Right forelimb (tissue), 1 donor: ENCODE measurements around the gene UBTD2.

Experiments used
- DNase-seq: peaks from one replicate; pipeline ENCODE4 v3.0.0-alpha.2; 2018

Gene UBTD2

GRCh38 chr5:172166030-172166826, 117.3 kb downstream of the UBTD2 start:
- no peak for DNase-seq

- no peak for DNase-seq
These were observed 118.1 kb downstream of the UBTD2 start for GRCh38 chr5:172165465-172165864.

GRCh38 chr5:172164769-172165212, 118.8 kb downstream of the UBTD2 start:
- DNase-seq = peak; percentile 76

GRCh38 chr5:172163346-172163745, 120.2 kb downstream of the UBTD2 start:
- DNase-seq = no peak

GRCh38 chr5:172162987-172163343, 120.6 kb downstream of the UBTD2 start:
- no peak for DNase-seq

- no peak for DNase-seq
These were observed 121.1 kb downstream of the UBTD2 start for GRCh38 chr5:172162323-172162986.

- DNase-seq = no peak
These were observed 123.1 kb downstream of the UBTD2 start for GRCh38 chr5:172160506-172160905.
